HT1080 (cell line): ENCODE results near the gene COX15. TPM values are rescaled to one million over a fixed set of nuclear protein-coding genes. Genes with fewer than 3 reads are reported as not detected.
A peak's percentile ranks its signal among the peaks of the same experiment; 100 is the strongest.
"Not testable (repeated sequence)": the region's sequence is repeated elsewhere in the genome, so short reads cannot be mapped to it uniquely, and the experiment has no call there.

Experiments used
- DNase-seq: peaks from one replicate; pipeline ENCODE4 v3.0.0-alpha.2; 2015; ENCODE audit warnings: low read depth
- total RNA-seq: library from RNA; depleted of rRNA; stranded (reverse); fragments of >200 nt; shearing (Covaris generic); gene quantifications from 2 replicates; pipeline ENCODE4 v1.2.3, GENCODE V29; 2014

Gene COX15
- total RNA-seq, 1 experiment from 2014 or later, result 41.4 TPM

GRCh38 chr10:99742254-99742653 lies 10.3 kb upstream of the COX15 start:
- DNase-seq, result no peak

GRCh38 chr10:99740933-99741559 lies 9.1 kb upstream of the COX15 start:
- no peak for DNase-seq

GRCh38 chr10:99740260-99740659 lies 8.3 kb upstream of the COX15 start:
- no peak for DNase-seq

GRCh38 chr10:99734111-99734510 lies 2.2 kb upstream of the COX15 start:
- not testable (repeated sequence) for DNase-seq

GRCh38 chr10:99733366-99733765 lies 1.4 kb upstream of the COX15 start:
- DNase-seq, result no peak

- no peak for DNase-seq
Measured at GRCh38 chr10:99731306-99732032, 458 bp downstream of the COX15 start.

DNA sequence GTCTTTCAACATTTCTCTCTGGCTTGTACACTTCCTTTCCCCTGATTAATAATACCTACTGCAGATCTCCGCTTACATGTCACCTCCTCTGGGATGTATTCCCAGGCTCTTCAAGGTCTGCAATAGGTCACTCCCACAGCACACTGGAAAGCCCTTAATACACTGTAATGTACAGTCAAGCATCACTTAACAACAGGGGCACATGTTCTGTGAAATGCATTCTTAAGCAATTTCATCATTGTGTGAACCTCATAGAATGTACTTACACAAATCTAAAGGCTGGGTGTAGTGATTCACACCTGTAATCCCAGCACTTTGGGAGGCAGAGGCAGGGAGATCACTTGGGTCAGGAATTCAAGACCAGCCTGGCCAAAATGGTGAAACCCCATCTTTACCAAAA lies 1.9 kb downstream of the COX15 start:
- peak; percentile 8 for DNase-seq

- DNase-seq, result no peak
Measured at GRCh38 chr10:99720387-99720786, 11.5 kb downstream of the COX15 start.

DNA sequence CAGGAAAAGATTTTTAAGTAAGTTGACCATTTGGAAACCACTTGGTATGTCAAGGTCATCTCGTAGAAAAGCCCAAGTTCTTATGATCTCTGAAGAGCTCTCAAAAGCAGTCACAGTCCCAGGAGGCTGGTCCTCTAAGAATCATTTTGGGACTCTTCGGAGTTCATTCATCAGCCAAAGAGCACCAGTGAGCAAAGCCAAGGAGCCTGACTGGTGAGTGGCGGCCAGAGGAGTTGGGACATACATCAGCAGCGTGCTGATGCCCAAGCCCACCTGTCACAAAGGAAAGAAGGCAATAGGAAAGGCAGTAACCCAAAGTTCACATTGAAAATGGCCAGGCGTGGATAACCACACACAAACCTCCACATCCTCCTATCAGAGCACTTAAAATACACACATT lies 17.5 kb downstream of the COX15 start:
- no peak for DNase-seq

GRCh38 chr10:99711129-99711719 lies 20.7 kb downstream of the COX15 start:
- peak; percentile 62 for DNase-seq

GRCh38 chr10:99709480-99710229 lies 22.3 kb downstream of the COX15 start:
- no peak for DNase-seq

GRCh38 chr10:99708428-99709012 lies 23.4 kb downstream of the COX15 start:
- no peak for DNase-seq

GRCh38 chr10:99700649-99701048 lies 31.3 kb downstream of the COX15 start:
- no peak for DNase-seq

DNA sequence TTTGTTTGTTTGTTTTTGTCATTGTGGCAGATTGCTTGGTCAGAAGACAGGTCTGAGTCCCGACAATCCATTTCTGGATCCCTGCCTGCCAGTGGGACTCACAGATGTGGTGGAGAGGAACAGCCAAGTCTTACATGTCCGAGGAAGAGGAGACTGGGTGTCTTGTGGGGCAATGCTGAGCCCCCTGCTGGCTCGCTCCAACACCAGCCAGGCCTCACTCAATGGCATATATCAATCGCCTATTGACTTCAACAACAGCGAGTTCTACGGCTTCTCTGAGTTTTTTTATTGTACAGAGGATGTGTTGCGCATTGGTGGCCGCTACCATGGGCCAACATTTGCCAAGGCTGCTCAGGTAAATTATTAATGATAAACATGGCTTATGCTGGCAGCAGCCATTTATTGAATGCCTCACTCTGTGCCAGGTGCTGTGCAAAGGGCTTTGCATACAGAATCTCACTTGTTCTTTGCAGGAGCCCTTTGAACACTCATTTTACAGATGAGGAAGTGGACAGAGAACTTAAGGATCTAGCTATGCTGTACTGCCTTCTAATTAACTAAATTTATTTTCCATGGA lies 33.3 kb downstream of the COX15 start:
- DNase-seq, result no peak

- no peak for DNase-seq
Measured at GRCh38 chr10:99695761-99696160, 36.2 kb downstream of the COX15 start.

DNA sequence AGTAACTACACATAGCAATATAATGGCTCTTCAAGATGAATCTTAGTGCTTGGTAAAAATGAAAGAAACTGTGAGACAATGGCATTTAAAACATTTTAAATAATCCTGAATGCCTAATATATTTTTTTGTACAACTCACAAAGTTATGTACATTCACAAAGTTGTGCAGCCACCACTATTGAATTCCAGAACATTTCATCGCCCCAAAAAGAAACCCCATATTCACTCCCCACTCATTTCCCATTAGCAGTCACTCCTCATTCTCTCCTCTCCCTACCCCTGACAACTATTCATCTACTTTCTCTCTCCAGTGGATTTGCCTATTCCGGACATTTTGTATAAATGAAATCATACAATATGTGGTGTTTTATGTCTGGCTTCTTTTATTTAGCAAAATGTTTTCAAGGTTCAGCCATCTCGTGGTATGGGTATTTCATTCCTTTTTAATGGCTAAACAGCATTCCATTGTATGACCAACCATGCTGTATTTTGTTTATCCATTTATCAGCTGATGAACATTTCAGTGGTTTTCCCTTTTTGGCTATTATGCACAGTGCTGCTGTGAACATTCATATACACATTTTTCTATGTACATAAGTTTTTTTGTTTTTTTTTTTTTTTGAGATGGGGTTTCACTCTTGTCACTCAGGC lies 37.9 kb downstream of the COX15 start:
- no peak for DNase-seq

GRCh38 chr10:99689461-99689860 lies 42.5 kb downstream of the COX15 start:
- no peak for DNase-seq

GRCh38 chr10:99685597-99685967 lies 46.3 kb downstream of the COX15 start:
- DNase-seq, result no peak

DNA sequence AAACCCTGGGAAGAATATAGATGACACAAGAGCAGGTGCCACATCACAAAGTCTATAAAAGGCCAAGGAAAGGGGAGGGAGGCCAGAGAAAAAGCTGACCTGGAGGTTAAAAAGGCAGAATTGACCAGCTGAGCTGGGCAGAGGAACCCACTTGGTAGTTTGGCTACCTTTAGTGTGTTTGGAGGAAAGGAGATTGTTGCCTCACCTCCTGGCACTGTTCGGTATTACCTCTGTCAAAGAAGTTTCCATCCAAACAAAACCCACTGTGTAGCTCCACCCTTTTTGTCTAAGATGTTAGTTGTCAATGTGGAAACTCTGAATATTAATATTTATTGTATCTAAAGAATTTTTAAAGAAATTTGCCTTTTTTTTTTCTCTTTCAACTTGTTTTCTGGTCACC lies 49.2 kb downstream of the COX15 start:
- peak; percentile 27 for DNase-seq
